Measurements from ENCODE around the gene SLC35A3. TPM values are rescaled to one million over a fixed set of nuclear protein-coding genes. Genes with fewer than 3 reads are reported as not detected.

The SLC35A3 gene
- total and polyA plus RNA-seq, 4 donors = 21.5 to 35.2 (median 22.1) TPM

- peaks cover 16% of the 10 kb centered on the region for H3K36me3 ChIP-seq (ENCODE audit: control insufficient read depth, insufficient read depth, low read length)
- H3K4me1 ChIP-seq (ENCODE audit: control insufficient read depth, insufficient read depth, low read length) = no peaks in the 10 kb centered on the region
- DNase-seq (ENCODE audit: low read depth in 4 of 6, low spot score in 6 of 6) = no peak
- no peaks in the 10 kb centered on the region for H3K9me3 ChIP-seq (ENCODE audit: control insufficient read depth, insufficient read depth, low read length)
- WGBS (ENCODE audit: insufficient coverage) = no CpG with 5 or more reads among the region's 3 CpGs
- no peaks in the 10 kb centered on the region for H3K27me3 ChIP-seq (ENCODE audit: control insufficient read depth, insufficient read depth, low read length)
- H3K4me3 ChIP-seq (ENCODE audit: low read depth, low read length) = no peak overlapping the region
- no peak overlapping the region for H3K27ac ChIP-seq (ENCODE audit: low read depth, low read length)
Measured at GRCh38 chr1:100080331-100080730, 110.5 kb downstream of the SLC35A3 start.

Small RNA genes within 50 kb of the gene (small RNA-seq; reads per million reads assigned to genes)
- gene RNU6-1318P (ENCODE audit: low replicate concordance) (not detected), gene RNU6-750P (ENCODE audit: low replicate concordance) (not detected)

Other genes with a start within 250 kb of the SLC35A3 start
- 10 to 100 TPM in 1 of 2 donors, 1 to 10 TPM in 1; 8.7 to 10.8 TPM for gene FRRS1, start 203.4 kb upstream of the SLC35A3 start, total RNA-seq
- 1 to 10 TPM; 1.9 to 3.7 TPM for gene FRRS1, start 203.4 kb upstream of the SLC35A3 start, polyA plus RNA-seq (ENCODE audit: insufficient read length in 2 of 2)
- gene AGL, start 119.6 kb upstream of the SLC35A3 start, total RNA-seq = 10 to 100 TPM; 19.7 to 42.1 TPM
- gene AGL, start 119.6 kb upstream of the SLC35A3 start, polyA plus RNA-seq (ENCODE audit: insufficient read length in 2 of 2) = 10 to 100 TPM; 16.5 to 25.9 TPM
- 1 to 10 TPM; 3.7 to 5.4 TPM for gene SASS6, start 162.9 kb downstream of the SLC35A3 start, total RNA-seq
- 1 to 10 TPM; 3.9 to 5.3 TPM for gene SASS6, start 162.9 kb downstream of the SLC35A3 start, polyA plus RNA-seq (ENCODE audit: insufficient read length in 2 of 2)
- 10 to 100 TPM; 16.4 to 29.3 TPM for gene TRMT13, start 163.2 kb downstream of the SLC35A3 start, total RNA-seq
- gene TRMT13, start 163.2 kb downstream of the SLC35A3 start, polyA plus RNA-seq (ENCODE audit: insufficient read length in 2 of 2) = 10 to 100 TPM; 19.1 to 19.5 TPM
- gene LRRC39, start 208.3 kb downstream of the SLC35A3 start, total RNA-seq = 1 to 10 TPM; 4.1 to 7.3 TPM
- gene LRRC39, start 208.3 kb downstream of the SLC35A3 start, polyA plus RNA-seq (ENCODE audit: insufficient read length in 2 of 2) = 1 to 10 TPM; 5.3 to 5.4 TPM